HG02981 (cell line): ENCODE measurements around the gene CNTLN.
"Not testable (repeated sequence)": the region's sequence is repeated elsewhere in the genome, so short reads cannot be mapped to it uniquely, and the experiment has no call there.

Experiments used
- ATAC-seq: cut with Tn5 transposase; IDR thresholded peaks from one replicate; pipeline ENCODE4 v1.9.1; 2021; ENCODE audit warnings: mild to moderate bottlenecking, moderate library complexity; ENCODE audit not compliant: unreplicated experiment

CNTLN gene

DNA sequence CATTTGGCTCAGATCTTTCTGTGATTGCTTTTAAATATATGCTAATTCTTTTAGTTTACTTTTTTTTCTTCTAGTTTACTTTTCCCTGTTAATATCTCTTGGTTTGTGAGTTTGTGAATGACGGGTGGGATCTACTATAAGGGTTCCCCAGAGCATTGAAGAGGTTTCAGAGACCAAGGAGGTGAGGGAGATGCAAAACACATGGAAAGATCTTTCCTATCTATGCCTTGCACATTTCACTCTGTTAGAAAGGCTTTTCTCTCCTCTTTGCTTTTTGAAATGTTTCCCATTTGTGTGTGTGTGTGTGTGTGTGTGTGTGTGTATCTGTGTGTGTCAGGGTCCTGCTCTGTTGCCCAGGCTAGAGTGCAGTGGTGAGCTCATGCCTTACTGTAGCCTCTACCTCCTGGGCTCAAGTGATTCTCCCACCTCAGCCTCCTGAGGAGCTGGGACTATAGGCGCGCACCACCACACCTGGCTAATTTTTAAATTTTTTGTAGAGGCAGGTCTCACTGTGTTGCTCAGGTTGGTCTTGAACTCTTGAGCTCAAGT lies 50.7 kb downstream of the CNTLN start:
- ATAC-seq = no peak

DNA sequence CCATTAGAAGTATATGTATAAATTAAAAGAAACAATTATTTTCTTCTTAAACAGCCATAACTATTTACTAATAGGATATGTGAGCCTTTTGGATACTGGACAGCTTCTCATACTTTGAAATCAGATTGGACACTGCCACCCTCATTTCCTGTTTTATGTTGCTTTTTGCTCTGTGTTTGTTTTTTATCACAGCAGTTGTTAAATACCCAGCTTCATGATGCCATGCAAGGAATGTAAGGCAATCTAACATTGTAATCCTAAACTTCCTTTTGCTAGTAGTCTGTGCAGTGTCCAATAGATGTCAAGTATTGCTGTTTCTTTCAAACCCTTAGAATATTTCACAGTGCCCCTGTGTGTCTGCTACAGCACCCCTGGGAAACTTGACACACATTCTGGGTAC lies 56.2 kb downstream of the CNTLN start:
- no peak for ATAC-seq

DNA sequence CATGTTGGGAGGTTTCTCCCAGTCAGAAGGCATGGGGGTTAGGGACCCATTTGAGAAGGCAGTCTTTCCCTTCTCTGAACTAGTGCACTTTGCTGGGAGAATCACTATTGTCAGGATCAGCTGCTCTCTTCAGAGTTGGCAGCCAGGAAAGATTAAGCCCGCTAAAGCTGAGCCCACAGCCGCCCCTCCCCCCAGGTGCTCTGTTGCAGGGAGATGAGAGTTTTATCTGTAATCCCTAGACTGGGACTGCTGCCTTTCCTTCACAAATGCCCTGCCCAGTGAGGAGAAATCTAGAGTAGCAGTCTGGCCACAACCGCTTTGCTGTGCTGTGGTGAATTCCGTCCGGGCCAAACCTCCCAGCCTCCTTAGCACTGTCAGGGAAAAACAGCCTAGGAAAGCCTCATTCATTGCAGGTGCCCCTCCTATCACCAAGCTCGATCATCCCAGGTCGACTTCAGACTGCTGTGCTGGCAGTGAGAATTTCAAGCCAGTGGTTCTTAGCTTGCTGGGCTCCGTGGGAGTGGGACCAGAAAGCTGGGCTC lies 69.8 kb downstream of the CNTLN start:
- ATAC-seq = no peak

DNA sequence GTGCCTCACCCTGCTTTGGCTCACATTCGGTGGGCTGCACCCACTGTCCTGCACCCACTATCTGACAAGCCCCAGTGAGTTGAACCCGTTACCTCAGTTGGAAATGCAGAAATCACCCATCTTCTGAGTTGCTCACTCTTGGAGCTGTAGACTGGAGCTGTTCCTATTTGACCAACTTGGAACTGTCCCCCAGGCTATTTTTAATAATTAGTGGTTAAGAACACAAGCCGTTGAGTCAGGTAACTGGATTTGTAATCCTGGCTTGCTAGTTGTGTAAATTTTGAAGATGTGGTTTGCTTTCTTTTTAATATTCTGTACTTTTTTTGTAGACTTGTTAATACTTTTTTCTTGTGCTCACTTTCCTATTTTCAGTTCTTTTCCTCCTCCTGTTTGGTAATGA lies 81.2 kb downstream of the CNTLN start:
- no peak for ATAC-seq

DNA sequence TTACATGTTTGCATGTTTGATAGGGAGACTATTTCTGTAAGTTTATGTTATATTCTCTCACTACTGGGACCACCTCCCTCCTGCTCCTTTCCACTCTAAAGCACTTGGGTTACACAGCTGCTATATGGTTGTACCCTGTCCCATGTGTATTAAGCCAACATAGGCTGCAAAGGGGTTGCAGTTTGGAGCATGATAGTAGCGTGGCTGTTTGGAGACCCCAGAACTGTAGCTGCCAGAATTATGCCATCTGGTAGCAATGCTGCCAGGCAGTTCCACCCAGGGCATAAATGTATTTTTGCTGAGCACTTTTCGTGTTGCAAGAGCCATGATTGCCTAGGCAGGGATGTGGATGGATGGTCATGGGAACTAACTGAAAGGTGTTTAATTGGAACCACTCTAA lies 81.8 kb downstream of the CNTLN start:
- ATAC-seq = no peak

DNA sequence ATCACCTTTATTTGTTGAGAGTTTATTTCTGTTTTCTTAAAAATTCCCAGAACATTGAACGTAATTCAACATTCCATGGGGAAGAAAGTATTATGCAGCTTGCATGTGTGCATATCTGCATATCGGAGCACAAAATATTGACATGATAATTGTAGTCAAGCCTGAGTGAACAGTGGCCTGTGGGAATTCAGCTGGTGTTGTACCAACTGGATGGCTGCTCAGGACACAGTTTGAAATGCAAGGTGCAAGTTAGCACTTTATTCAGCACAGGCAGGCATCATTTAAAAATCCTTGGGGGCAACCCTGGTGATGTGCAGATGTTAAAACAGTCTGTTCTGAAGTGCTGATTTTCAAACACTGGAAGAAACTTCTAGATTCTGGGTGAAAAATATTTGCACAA lies 82.4 kb downstream of the CNTLN start:
- ATAC-seq = no peak

DNA sequence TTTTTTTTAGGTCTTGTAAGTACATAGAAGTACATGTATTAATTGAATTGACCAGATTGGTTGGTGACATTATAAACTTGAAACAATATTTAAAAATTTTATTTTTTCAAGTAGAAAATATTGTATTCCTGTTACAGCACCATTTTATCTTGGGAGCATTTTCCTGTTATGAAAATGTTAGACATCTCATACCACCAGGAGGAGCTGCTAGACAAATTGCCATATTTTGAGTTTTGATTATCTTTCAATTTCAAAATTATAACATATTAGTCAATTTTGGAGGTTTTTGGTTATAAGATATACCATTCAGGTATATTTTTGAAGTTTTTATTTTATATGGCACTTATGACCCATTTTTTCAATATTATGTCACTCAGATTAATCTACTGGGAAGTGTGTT lies 84.4 kb downstream of the CNTLN start:
- no peak for ATAC-seq

DNA sequence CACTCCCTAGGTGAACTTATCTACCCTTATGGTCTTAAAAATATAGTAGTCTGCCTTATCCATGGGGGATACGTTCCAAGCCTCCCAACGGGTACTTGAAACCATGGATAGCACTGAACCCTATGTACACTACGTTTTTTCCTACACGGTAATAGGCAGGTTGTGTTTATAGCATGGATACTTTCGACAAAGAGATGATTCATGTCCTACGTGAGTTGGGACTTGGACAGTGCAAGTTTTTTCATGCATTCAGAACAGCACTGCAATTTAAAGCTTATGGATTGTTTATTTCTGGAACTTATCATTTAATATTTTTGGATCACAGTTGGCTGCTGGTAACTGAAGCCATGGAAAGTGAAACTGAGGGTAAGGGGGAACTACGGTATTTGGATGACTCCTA lies 88.1 kb downstream of the CNTLN start:
- no peak for ATAC-seq

DNA sequence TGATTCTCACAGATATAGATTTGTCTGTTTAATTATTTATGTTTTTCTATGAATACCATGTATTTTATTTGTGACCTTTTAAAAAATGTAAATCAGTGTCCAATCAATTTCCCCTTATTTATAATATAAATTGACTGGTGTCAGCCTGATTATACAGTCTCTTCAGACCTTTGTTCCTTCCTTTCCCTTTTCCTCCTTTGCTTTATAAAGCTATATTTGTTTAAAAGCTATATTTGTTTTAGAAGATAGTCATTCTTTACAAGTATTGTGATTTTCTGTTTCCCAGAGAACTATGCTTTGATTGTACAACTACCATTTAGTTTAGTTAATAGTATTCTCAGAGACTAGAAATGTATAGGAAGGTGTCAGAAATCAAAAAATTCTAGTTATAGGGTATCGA lies 90.6 kb downstream of the CNTLN start:
- no peak for ATAC-seq

DNA sequence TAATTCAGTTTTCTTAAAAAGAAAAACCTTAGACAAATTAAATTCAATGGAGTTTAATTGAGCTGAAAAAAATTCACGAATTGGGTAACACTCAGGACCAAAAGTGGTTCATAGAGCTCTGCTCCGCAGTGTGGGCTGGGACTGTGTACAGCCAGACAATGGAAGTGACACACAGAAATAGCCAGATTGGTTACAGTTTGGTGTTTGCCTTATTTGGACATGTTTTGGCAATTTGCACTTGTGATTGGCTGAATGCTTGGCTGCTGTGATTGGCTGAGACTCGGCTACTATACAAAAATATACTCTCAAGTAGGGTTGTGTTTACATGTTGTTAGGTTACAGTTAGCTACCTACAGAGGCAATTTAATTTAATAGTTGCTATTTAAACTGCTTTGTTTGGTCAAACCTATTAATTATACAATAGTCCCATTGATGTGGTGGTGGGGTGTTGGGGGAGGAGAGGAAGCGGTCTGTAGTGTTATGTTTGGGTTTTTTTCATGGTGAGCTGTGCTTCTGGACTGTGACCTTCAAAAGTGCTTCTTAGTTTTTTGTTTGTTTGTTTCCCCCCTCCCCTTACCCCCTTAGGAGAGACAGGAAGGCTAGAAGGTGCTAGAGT lies 95.2 kb downstream of the CNTLN start:
- ATAC-seq = no peak

DNA sequence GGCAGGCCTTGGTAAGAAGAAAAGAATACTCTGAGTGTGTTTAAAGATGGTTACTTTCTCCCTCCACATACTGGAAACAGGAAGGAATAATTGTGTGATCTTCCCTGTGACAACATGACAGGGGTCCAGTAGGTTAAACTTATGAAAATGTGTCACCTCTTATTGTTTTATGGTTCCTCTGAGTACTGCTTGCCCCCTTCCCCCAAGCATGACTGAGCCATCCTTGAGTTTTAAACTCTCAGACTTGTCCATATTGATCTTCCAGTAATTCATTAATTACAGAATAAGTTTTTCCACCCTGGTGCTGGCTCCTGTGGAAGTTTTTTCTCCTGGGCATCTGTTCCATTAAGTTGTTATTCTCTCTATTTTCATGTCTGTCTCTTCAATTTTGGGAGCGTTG lies 95.8 kb downstream of the CNTLN start:
- no peak for ATAC-seq

DNA sequence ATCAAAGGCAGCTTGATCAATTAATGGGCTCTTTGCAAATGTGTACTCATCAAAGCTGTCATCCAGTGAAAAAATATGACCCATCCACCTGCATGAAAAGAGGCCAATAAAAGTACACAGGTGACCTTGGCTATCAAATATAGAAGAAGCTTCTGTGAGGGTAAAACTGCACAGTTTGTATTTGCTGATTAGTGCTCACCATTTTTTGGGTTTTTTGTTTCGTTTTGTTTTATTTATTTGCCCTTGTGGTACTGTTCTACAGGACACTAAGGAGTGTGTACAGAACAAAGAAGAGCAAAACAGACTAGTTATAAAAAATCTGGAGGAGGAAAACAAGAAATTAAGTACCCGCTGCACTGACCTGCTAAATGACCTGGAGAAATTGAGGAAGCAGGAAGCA lies 101.3 kb downstream of the CNTLN start:
- no peak for ATAC-seq

DNA sequence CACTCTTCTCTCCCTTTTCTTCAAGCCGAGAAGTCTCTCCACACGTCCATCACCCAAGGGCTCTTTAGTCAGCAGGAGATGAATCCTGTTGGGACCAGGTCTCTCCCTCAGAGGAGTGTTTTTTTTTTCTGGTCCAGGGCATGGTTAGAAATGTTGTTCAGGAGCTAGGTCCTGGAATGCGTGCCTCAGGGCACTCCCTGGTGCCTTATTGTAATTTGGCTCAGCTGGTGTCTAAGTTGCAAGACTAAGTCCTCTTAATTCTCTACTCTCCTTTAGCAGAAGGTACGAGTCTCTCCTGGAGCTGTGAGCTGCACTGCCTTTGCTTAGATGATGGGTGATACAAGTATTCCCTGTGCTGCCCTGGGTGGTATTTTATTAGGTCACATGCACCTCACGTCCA lies 111.9 kb downstream of the CNTLN start:
- ATAC-seq = no peak

DNA sequence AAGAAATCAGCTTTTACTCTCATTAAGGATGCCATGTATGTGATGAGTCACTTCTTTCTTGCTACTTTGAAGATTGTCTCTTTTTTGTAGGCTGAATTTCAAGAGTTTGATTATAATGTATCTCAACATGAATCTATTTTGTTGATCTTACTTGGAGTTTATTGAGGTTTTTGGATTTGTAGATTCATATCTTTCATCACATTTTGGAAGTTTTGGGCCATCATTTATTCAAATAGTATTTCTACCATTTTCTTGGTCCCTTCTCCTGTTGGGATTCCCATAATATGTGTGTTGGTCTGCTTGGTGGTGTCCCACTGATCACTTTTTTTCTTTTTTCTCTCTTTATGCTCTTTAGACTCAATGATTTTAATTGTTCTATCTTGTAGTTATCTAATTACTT lies 116.3 kb downstream of the CNTLN start:
- no peak for ATAC-seq

DNA sequence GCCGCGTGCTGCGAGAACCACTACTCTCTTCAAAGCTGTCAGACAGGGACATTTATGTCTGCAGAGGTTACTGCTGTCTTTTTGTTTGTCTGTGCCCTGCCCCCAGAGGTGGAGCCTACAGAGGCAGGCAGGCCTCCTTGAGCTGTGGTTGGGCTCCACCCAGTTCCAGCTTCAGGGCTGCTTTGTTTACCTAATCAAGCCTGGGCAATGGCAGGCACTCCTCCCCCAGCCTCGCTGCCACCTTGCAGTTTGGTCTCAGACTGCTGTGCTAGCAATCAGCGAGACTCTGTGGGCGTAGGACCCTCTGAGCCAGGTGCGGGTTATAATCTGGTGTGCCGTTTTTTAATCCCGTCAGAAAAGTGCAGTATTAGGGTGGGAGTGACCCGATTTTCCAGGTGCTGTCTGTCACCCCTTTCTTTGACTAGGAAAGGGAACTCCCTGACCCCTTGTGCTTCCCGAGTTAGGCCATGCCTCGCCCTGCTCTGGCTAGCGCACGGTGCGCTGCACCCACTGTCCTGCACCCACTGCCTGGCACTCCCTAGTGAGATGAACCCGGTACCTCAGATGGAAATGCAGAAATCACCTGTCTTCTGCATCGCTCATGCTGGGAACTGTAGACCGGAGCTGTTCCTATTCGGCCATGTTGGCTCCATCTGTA lies 133.8 kb downstream of the CNTLN start:
- ATAC-seq = not testable (repeated sequence)

DNA sequence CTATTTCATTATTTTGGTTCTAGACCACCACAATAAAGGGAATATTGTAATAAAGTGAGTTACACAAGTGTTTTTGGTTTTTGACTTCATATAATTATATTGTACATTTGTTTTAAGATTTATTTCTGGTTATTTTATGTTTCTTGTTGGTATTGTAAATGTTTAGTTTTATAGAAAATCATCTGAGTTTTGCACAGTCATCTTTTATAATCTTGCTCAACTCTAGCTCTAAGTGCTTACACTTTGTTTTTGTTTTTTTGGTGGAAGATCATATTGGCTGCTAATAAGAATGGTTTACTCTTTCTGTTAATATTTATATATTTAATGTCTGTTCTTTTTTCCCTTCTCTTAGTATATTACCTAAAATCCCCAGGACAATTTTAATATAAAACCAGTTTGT lies 135.0 kb downstream of the CNTLN start:
- no peak for ATAC-seq

DNA sequence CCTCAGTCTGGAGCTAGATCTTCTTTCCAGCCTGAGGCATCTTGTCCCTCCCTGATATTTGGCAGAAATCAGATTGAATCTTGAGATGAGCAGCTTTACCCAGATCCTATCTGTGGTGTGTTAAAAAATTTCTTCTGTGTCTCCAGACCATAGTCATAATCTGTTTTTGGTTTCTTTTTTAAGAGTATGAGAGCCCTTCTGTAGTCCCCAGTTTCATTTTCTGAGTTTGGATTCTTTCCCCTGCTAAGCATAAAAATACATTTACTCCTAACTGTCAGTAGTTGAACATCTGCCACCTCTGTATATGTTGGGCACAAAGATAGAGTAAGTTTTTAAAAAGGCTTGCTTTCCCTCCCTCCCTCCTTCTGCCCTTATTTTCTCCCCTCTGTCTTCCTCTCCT lies 137.7 kb downstream of the CNTLN start:
- ATAC-seq = peak; percentile 67

DNA sequence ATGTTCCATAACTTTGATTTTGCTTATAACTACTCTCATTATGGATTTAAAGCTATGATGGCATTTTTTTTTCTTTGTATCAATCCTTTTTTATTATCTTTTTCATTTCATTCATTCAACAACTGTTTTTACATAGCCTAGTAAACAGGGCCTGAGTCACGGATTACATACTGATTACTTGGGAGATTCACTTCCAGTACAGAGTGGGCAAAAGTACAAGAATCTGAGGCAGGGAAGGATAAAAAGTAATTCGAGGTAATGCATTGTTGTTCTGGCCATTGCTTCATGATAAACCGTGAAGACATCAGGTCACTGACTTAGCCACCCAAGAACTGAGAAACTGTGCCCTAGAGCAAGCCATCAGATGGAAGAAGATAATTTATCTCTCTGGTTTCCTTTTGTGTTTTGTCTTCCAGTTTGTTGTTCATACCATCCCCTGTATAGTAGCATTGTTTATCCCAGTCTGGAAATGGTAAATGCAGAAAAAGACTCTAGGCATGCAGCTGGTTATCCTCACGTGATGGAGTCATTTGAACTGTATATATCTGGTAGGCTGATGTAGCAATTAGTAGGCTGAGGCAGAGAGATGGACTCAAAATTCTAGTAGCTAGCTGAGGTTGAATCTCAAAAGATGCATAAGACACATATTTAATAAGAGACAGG lies 145.6 kb downstream of the CNTLN start:
- ATAC-seq = no peak

DNA sequence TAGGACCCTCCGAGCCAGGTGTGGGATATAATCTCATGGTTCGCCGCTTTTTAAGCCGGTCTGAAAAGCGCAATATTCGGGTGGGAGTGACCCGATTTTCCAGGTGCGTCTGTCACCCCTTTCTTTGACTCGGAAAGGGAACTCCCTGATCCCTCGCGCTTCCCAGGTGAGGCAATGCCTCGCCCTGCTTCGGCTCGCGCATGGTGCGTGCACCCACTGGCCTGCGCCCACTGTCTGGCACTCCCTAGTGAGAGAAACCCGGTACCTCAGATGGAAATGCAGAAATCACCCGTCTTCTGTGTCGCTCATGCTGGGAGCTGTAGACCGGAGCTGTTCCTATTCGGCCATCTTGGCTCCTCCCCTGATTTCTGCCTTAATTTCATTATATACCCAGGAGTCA lies 155.8 kb downstream of the CNTLN start:
- not testable (repeated sequence) for ATAC-seq

DNA sequence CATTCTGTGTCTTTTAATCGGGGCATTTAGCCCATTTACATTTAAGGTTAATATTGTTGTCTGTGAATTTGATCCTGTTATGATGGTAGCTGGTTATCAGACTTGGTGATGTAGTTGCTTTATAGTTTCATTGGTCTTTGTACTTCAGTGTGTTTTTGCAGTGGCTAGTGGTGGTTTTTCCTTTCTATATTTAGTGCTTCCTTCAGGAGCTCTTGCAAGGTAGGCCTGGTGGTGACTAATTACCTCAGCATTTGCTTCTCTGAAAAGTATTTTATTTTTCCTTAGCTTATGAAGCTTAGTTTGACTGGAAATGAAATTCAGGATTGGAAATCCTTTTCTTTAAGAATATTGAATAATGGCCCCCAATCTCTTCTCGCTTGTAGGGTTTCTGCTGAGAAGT lies 156.9 kb downstream of the CNTLN start:
- no peak for ATAC-seq

DNA sequence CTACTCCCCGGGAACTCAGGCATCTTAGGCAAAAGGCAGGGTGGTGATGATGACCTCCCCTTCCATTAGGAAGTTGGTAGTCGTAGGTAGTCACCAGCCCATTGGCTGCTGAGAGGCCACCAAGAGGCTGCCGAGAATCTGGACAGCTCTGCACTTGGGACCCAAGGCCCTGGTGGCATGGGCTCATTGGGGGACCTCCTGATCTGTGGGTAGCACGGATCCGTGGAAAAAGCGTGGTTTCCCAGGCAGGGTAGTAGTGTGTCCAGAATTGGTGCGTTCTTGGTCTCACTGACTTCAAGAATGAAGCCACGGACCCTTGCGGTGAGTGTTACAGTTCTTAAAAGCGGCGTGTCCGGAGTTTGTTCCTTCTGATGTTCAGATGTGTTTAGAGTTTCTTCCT lies 158.8 kb downstream of the CNTLN start:
- ATAC-seq = no peak
